Activated CD4-positive, alpha-beta T cell treated with anti-CD3 and anti-CD28 coated beads, Interleukin-2, amount 10 ng/mL, durations not matched to agents 24 days and 14 days (primary cell): Measurements from ENCODE around the gene FSHR. TPM values are rescaled to one million over a fixed set of nuclear protein-coding genes. Genes with fewer than 3 reads are reported as not detected.

Experiments used
- DNase-seq: peaks from one replicate; pipeline ENCODE4 v3.0.0; 2022
- H3K27ac Mint-ChIP-seq: one replicate; pipeline ENCODE4 v1.8.0; 2022; ENCODE audit warnings: mild to moderate bottlenecking, mixed read lengths
- H3K27me3 Mint-ChIP-seq: one replicate; pipeline ENCODE4 v1.8.0; 2022; ENCODE audit warnings: mixed read lengths
- H3K36me3 Mint-ChIP-seq: one replicate; pipeline ENCODE4 v1.8.0; 2022; ENCODE audit warnings: low read depth, mild to moderate bottlenecking, mixed read lengths
- H3K4me1 Mint-ChIP-seq: one replicate; pipeline ENCODE4 v1.8.0; 2021; ENCODE audit warnings: mixed read lengths
- H3K4me3 Mint-ChIP-seq: one replicate; pipeline ENCODE4 v1.8.0; 2022; ENCODE audit warnings: mild to moderate bottlenecking, moderate library complexity, mixed read lengths
- H3K9me3 Mint-ChIP-seq: one replicate; pipeline ENCODE4 v1.8.0; 2021; ENCODE audit warnings: mixed read lengths
- intact Hi-C: fragments of 100-400 bp; cut with micrococcal nuclease; formaldehyde crosslinking; loops from one replicate; pipeline ENCODE4 v1.15.1; 2023
- total RNA-seq: library from RNA; stranded (reverse); gene quantifications from 2 replicates; pipeline ENCODE4 v1.2.3, GENCODE V29; 2022

FSHR gene
- total RNA-seq, result not detected in 2 replicates

GRCh38 chr2:49154140-49154539 is at the start of gene FSHR:
Gene FSHR, minus strand, starts transcription at chr2:49154515. Its CDS starts 98 bp downstream, at chr2:49154417.
- intact Hi-C loops, result no loop called here
- Mint-ChIP-seq H3K36me3 (no peaks in the 10 kb centered on the region), H3K9me3 (no peaks in the 10 kb centered on the region), H3K4me1 (no peaks in the 10 kb centered on the region), H3K27me3 (no peaks in the 10 kb centered on the region), H3K27ac (no peak within 1 kb of the TSS), H3K4me3 (no peak within 1 kb of the TSS)
- no peak for DNase-seq

- no peaks in the 10 kb centered on the region for H3K9me3 Mint-ChIP-seq
Observed at GRCh38 chr2:49199266-49199665, 45.0 kb upstream of the FSHR start.

GRCh38 chr2:49194701-49195100 is 40.4 kb upstream of the FSHR start:
- intact Hi-C loops, result no loop called here
- H3K36me3 Mint-ChIP-seq, result no peaks in the 10 kb centered on the region
- H3K27ac Mint-ChIP-seq, result no peak overlapping the region
- H3K4me3 Mint-ChIP-seq, result no peak overlapping the region
- no peaks in the 10 kb centered on the region for H3K4me1 Mint-ChIP-seq
- H3K27me3 Mint-ChIP-seq, result no peaks in the 10 kb centered on the region
- no peak for DNase-seq
- H3K9me3 Mint-ChIP-seq, result no peaks in the 10 kb centered on the region

More at GRCh38 chr2:49199266-49199665, 45.0 kb upstream of the FSHR start:
- H3K4me3 Mint-ChIP-seq, result no peak overlapping the region
- intact Hi-C loops, result no loop called here
- no peaks in the 10 kb centered on the region for H3K27me3 Mint-ChIP-seq
- DNase-seq, result no peak
- no peaks in the 10 kb centered on the region for H3K36me3 Mint-ChIP-seq
- H3K4me1 Mint-ChIP-seq, result no peaks in the 10 kb centered on the region
- no peak overlapping the region for H3K27ac Mint-ChIP-seq

- intact Hi-C loops, result no loop called here
- DNase-seq, result no peak
- H3K4me3 Mint-ChIP-seq, result no peak overlapping the region
- H3K27me3 Mint-ChIP-seq, result no peaks in the 10 kb centered on the region
- H3K36me3 Mint-ChIP-seq, result no peaks in the 10 kb centered on the region
- no peaks in the 10 kb centered on the region for H3K4me1 Mint-ChIP-seq
- no peak overlapping the region for H3K27ac Mint-ChIP-seq
- H3K9me3 Mint-ChIP-seq, result no peaks in the 10 kb centered on the region
Observed at GRCh38 chr2:49192036-49192435, 37.7 kb upstream of the FSHR start.

GRCh38 chr2:49189512-49190225 is 35.4 kb upstream of the FSHR start:
- Mint-ChIP-seq H3K27me3 (no peaks in the 10 kb centered on the region), H3K4me1 (no peaks in the 10 kb centered on the region), H3K9me3 (no peaks in the 10 kb centered on the region), H3K36me3 (no peaks in the 10 kb centered on the region), H3K27ac (no peak overlapping the region), H3K4me3 (no peak overlapping the region)
- DNase-seq, result no peak
- intact Hi-C loops, result no loop called here

- Mint-ChIP-seq H3K9me3 (no peaks in the 10 kb centered on the region), H3K36me3 (no peaks in the 10 kb centered on the region), H3K27ac (no peak overlapping the region), H3K4me3 (no peak overlapping the region), H3K4me1 (no peaks in the 10 kb centered on the region), H3K27me3 (no peaks in the 10 kb centered on the region)
- DNase-seq, result no peak
- intact Hi-C loops, result no loop called here
Observed at GRCh38 chr2:49186050-49186648, 31.8 kb upstream of the FSHR start.

- no peak for DNase-seq
- H3K27ac Mint-ChIP-seq, result no peak overlapping the region
- no peaks in the 10 kb centered on the region for H3K27me3 Mint-ChIP-seq
- peaks cover 3% of the 10 kb centered on the region for H3K9me3 Mint-ChIP-seq
- no peaks in the 10 kb centered on the region for H3K36me3 Mint-ChIP-seq
- intact Hi-C loops, result no loop called here
- no peak overlapping the region for H3K4me3 Mint-ChIP-seq
- no peaks in the 10 kb centered on the region for H3K4me1 Mint-ChIP-seq
Observed at GRCh38 chr2:49178656-49179055, 24.3 kb upstream of the FSHR start.

- Mint-ChIP-seq H3K4me1 (no peaks in the 10 kb centered on the region), H3K27ac (no peak overlapping the region), H3K9me3 (peaks cover 3% of the 10 kb centered on the region), H3K4me3 (no peak overlapping the region), H3K36me3 (no peaks in the 10 kb centered on the region), H3K27me3 (no peaks in the 10 kb centered on the region)
- intact Hi-C loops, result no loop called here
- no peak for DNase-seq
Observed at GRCh38 chr2:49177194-49177593, 22.9 kb upstream of the FSHR start.

- Mint-ChIP-seq H3K9me3 (peaks cover 3% of the 10 kb centered on the region), H3K4me3 (no peak overlapping the region), H3K27me3 (no peaks in the 10 kb centered on the region), H3K36me3 (no peaks in the 10 kb centered on the region), H3K4me1 (no peaks in the 10 kb centered on the region), H3K27ac (no peak overlapping the region)
- intact Hi-C loops, result no loop called here
- no peak for DNase-seq
Observed at GRCh38 chr2:49175831-49176230, 21.5 kb upstream of the FSHR start.

GRCh38 chr2:49174750-49175149 is 20.4 kb upstream of the FSHR start:
- no peaks in the 10 kb centered on the region for H3K4me1 Mint-ChIP-seq

GRCh38 chr2:49167131-49167530 is 12.8 kb upstream of the FSHR start:
- intact Hi-C loops, result no loop called here
- H3K4me3 Mint-ChIP-seq, result no peak overlapping the region
- H3K27ac Mint-ChIP-seq, result no peak overlapping the region
- no peaks in the 10 kb centered on the region for H3K4me1 Mint-ChIP-seq
- H3K36me3 Mint-ChIP-seq, result no peaks in the 10 kb centered on the region
- H3K27me3 Mint-ChIP-seq, result no peaks in the 10 kb centered on the region
- DNase-seq, result no peak
- no peaks in the 10 kb centered on the region for H3K9me3 Mint-ChIP-seq

More at GRCh38 chr2:49174750-49175149, 20.4 kb upstream of the FSHR start:
- Mint-ChIP-seq H3K27ac (no peak overlapping the region), H3K9me3 (peaks cover 3% of the 10 kb centered on the region), H3K4me3 (no peak overlapping the region), H3K36me3 (no peaks in the 10 kb centered on the region), H3K27me3 (no peaks in the 10 kb centered on the region)
- intact Hi-C loops, result no loop called here
- DNase-seq, result no peak

- Mint-ChIP-seq H3K36me3 (no peaks in the 10 kb centered on the region), H3K4me3 (no peak overlapping the region), H3K4me1 (no peaks in the 10 kb centered on the region), H3K27me3 (no peaks in the 10 kb centered on the region), H3K9me3 (no peaks in the 10 kb centered on the region), H3K27ac (no peak overlapping the region)
- DNase-seq, result no peak
- intact Hi-C loops, result no loop called here
Observed at GRCh38 chr2:49165662-49166061, 11.3 kb upstream of the FSHR start.

- no peaks in the 10 kb centered on the region for H3K4me1 Mint-ChIP-seq
- H3K27ac Mint-ChIP-seq, result no peak overlapping the region
- no peaks in the 10 kb centered on the region for H3K9me3 Mint-ChIP-seq
- H3K36me3 Mint-ChIP-seq, result no peaks in the 10 kb centered on the region
- no peak for DNase-seq
- H3K4me3 Mint-ChIP-seq, result no peak overlapping the region
- H3K27me3 Mint-ChIP-seq, result no peaks in the 10 kb centered on the region
- intact Hi-C loops, result no loop called here
Observed at GRCh38 chr2:49164729-49165128, 10.4 kb upstream of the FSHR start.

GRCh38 chr2:49162151-49162550 is 7.8 kb upstream of the FSHR start:
- Mint-ChIP-seq H3K4me1 (no peaks in the 10 kb centered on the region), H3K9me3 (no peaks in the 10 kb centered on the region), H3K27me3 (no peaks in the 10 kb centered on the region), H3K36me3 (no peaks in the 10 kb centered on the region), H3K27ac (no peak overlapping the region), H3K4me3 (no peak overlapping the region)
- intact Hi-C loops, result no loop called here
- DNase-seq, result no peak

GRCh38 chr2:49154891-49155290 is 576 bp upstream of the FSHR start:
- intact Hi-C loops, result no loop called here
- Mint-ChIP-seq H3K36me3 (no peaks in the 10 kb centered on the region), H3K9me3 (no peaks in the 10 kb centered on the region), H3K4me1 (no peaks in the 10 kb centered on the region), H3K27ac (no peak overlapping the region), H3K4me3 (no peak overlapping the region), H3K27me3 (no peaks in the 10 kb centered on the region)
- no peak for DNase-seq
